H9 (cell line): ENCODE measurements around the gene SCRG1. TPM values are rescaled to one million over a fixed set of nuclear protein-coding genes. Genes with fewer than 3 reads are reported as not detected.

Experiments used
- DNase-seq: peaks from one replicate; pipeline ENCODE4 v3.0.0-alpha.2; 2017
- H2AFZ ChIP-seq: one replicate; pipeline ENCODE4 v1.6.1; 2013; ENCODE audit warnings: mild to moderate bottlenecking, low read length, control low read depth, moderate library complexity
- H2AK5ac ChIP-seq: 2 replicates; pipeline ENCODE4 v1.6.1; 2013; ENCODE audit warnings: low read length, control low read depth, mixed read lengths; ENCODE audit not compliant: insufficient read length
- H2BK120ac ChIP-seq: one replicate; pipeline ENCODE4 v1.6.1; 2013; ENCODE audit warnings: low read depth, mild to moderate bottlenecking, low read length, control low read depth, inconsistent platforms; ENCODE audit not compliant: poor library complexity, severe bottlenecking
- H2BK12ac ChIP-seq: 2 replicates; pipeline ENCODE4 v1.6.1; 2013; ENCODE audit warnings: low read length, control low read depth, mixed read lengths, low read depth; ENCODE audit not compliant: insufficient read length
- H2BK15ac ChIP-seq: 2 replicates; pipeline ENCODE4 v1.6.1; 2013; ENCODE audit warnings: low read depth, low read length, control low read depth
- H2BK20ac ChIP-seq: one replicate; pipeline ENCODE4 v1.6.1; 2013; ENCODE audit warnings: low read depth, mild to moderate bottlenecking, low read length, control low read depth, inconsistent platforms; ENCODE audit not compliant: poor library complexity, severe bottlenecking
- H2BK5ac ChIP-seq: 2 replicates; pipeline ENCODE4 v1.6.1; 2013; ENCODE audit warnings: low read length, control low read depth, mixed read lengths; ENCODE audit not compliant: insufficient read length
- H3K14ac ChIP-seq: 2 replicates; pipeline ENCODE4 v1.6.1; 2013; ENCODE audit warnings: low read length, control low read depth; ENCODE audit not compliant: insufficient read depth
- H3K18ac ChIP-seq: 2 replicates; pipeline ENCODE4 v1.6.1; 2013; ENCODE audit warnings: low read depth, mild to moderate bottlenecking, mixed read lengths, low read length, control low read depth; ENCODE audit not compliant: insufficient read length
- H3K23ac ChIP-seq: 2 replicates; pipeline ENCODE4 v1.6.1; 2013; ENCODE audit warnings: low read length, control low read depth, mixed read lengths, low read depth; ENCODE audit not compliant: insufficient read length
- H3K23me2 ChIP-seq: 2 replicates; pipeline ENCODE4 v1.6.1; 2013; ENCODE audit warnings: low read depth, mild to moderate bottlenecking, mixed read lengths, low read length, control low read depth; ENCODE audit not compliant: insufficient read length, poor library complexity, severe bottlenecking
- H3K27ac ChIP-seq: 2 replicates; pipeline ENCODE4 v1.5.1; 2013; ENCODE audit warnings: low read length, control low read depth, mixed read lengths, low read depth; ENCODE audit not compliant: insufficient read length
- H3K27me3 ChIP-seq: 2 replicates; pipeline ENCODE4 v1.6.1; 2013; ENCODE audit warnings: low read length, control low read depth, inconsistent platforms; ENCODE audit not compliant: insufficient read depth
- H3K4ac ChIP-seq: 2 replicates; pipeline ENCODE4 v1.6.1; 2013; ENCODE audit warnings: low read depth, mild to moderate bottlenecking, control low read depth, inconsistent platforms, low read length, moderate library complexity
- H3K4me1 ChIP-seq: 2 replicates; pipeline ENCODE4 v1.6.1; 2013; ENCODE audit warnings: low read length, control low read depth, inconsistent platforms; ENCODE audit not compliant: insufficient read depth
- H3K4me2 ChIP-seq: 2 replicates; pipeline ENCODE4 v1.6.1; 2013; ENCODE audit warnings: low read length, control low read depth, mixed read lengths; ENCODE audit not compliant: insufficient read length, insufficient read depth
- H3K56ac ChIP-seq: 2 replicates; pipeline ENCODE4 v1.6.1; 2013; ENCODE audit warnings: low read depth, mild to moderate bottlenecking, mixed read lengths, low read length, control low read depth; ENCODE audit not compliant: insufficient read length
- H3K79me1 ChIP-seq: 2 replicates; pipeline ENCODE4 v1.6.1; 2013; ENCODE audit warnings: low read depth, mild to moderate bottlenecking, moderate library complexity, low read length, control low read depth, inconsistent platforms; ENCODE audit not compliant: insufficient read depth, poor library complexity, severe bottlenecking
- H3K79me2 ChIP-seq: 2 replicates; pipeline ENCODE4 v1.6.1; 2013; ENCODE audit warnings: low read length, control low read depth, inconsistent platforms; ENCODE audit not compliant: insufficient read depth
- H3K9ac ChIP-seq: 2 replicates; pipeline ENCODE4 v1.6.1; 2013; ENCODE audit warnings: low read length, control low read depth, mixed read lengths; ENCODE audit not compliant: insufficient read length; ENCODE audit errors: extremely low read depth
- H3K9me3 ChIP-seq: one replicate; pipeline ENCODE4 v1.6.1; 2013; ENCODE audit warnings: low read depth, low read length, inconsistent platforms; ENCODE audit not compliant: control insufficient read depth
- H3T11ph ChIP-seq: one replicate; pipeline ENCODE4 v1.6.1; 2013; ENCODE audit warnings: mild to moderate bottlenecking, low read length, control low read depth, inconsistent platforms
- H4K20me1 ChIP-seq: one replicate; pipeline ENCODE4 v1.6.1; 2013; ENCODE audit not compliant: control insufficient read depth, insufficient read length, insufficient read depth
- H4K5ac ChIP-seq: 2 replicates; pipeline ENCODE4 v1.6.1; 2013; ENCODE audit warnings: low read depth, mild to moderate bottlenecking, mixed read lengths, low read length, control low read depth; ENCODE audit not compliant: insufficient read length
- H4K8ac ChIP-seq: replicated peaks from 2 replicates; pipeline ENCODE4 v1.6.1; 2013; ENCODE audit warnings: low read length, control low read depth, mixed read lengths, low read depth; ENCODE audit not compliant: insufficient read length
- H4K91ac ChIP-seq: 2 replicates; pipeline ENCODE4 v1.6.1; 2013; ENCODE audit warnings: low read depth, mild to moderate bottlenecking, moderate library complexity, mixed read lengths, low read length, control low read depth; ENCODE audit not compliant: insufficient read length
- H3K27ac Mint-ChIP-seq, 3 experiments: 2 replicates in 2 of 3; 3 replicates in 1 of 3; pipeline ENCODE4 v1.8.0; 2020 to 2021; ENCODE audit warnings: mixed read lengths in 3 of 3, mild to moderate bottlenecking in 1 of 3, moderate library complexity in 1 of 3
- H3K27me3 Mint-ChIP-seq: 2 replicates; pipeline ENCODE4 v1.8.0; 2021; ENCODE audit warnings: low read depth, mild to moderate bottlenecking, moderate library complexity, mixed read lengths
- H3K36me3 Mint-ChIP-seq, 3 experiments: 2 replicates in 2 of 3; 3 replicates in 1 of 3; pipeline ENCODE4 v1.8.0; 2020 to 2021; ENCODE audit warnings: low read depth in 3 of 3, mixed read lengths in 3 of 3; ENCODE audit not compliant: insufficient read depth in 1 of 3
- H3K4me1 Mint-ChIP-seq, 2 experiments: 2 replicates each; pipeline ENCODE4 v1.8.0; 2020; ENCODE audit warnings: mixed read lengths in 2 of 2
- H3K4me3 Mint-ChIP-seq, 2 experiments: 2 replicates in 1 of 2; 3 replicates in 1 of 2; pipeline ENCODE4 v1.8.0; 2020 to 2021; ENCODE audit warnings: mild to moderate bottlenecking in 2 of 2, mixed read lengths in 2 of 2, moderate library complexity in 1 of 2
- H3K9me3 Mint-ChIP-seq, 2 experiments: 2 replicates in 1 of 2; 3 replicates in 1 of 2; pipeline ENCODE4 v1.8.0; 2020; ENCODE audit warnings: mild to moderate bottlenecking in 2 of 2, mixed read lengths in 2 of 2, moderate library complexity in 1 of 2
- total RNA-seq: library from RNA; stranded (reverse); gene quantifications from 2 replicates; pipeline ENCODE4 v1.2.1, GENCODE V29; 2021
- TF ChIP-seq, protein P1 (sequence below): fragments of 200-600 bp; sonication (generic); conservative IDR thresholded peaks from 3 replicates; pipeline ENCODE4 v1.8.0; 2021; ENCODE audit warnings: antibody characterized with exemption, mild to moderate bottlenecking

SCRG1 gene
- total RNA-seq, 1 experiment from 2014 or later: not detected

DNA sequence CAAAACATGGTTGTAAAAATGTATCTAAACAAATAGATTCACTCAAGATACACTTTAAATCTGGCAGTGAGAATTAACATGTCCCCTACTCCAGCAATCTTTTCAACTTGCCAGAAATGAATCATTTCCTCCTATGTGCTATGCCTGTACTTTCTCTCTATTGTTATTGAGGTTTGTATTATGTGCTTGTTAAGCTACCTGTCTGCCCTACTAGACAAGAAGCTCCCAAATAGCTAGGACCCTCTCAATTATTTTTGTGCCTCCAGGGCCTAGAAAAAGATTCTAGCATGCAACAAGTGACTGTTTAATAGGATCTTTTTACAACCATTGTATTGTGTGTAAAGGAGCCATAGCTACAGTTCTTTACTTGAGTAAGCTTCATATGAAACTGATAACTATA lies 31.6 kb downstream of the SCRG1 start:
- no peaks in the 10 kb centered on the region for H4K20me1 ChIP-seq
- H2BK20ac ChIP-seq: no peak overlapping the region
- no peak overlapping the region for H3K4me3 Mint-ChIP-seq
- no peak overlapping the region for H2BK15ac ChIP-seq
- no peak overlapping the region for H4K8ac ChIP-seq
- H2AFZ ChIP-seq: no peak overlapping the region
- H3K4me2 ChIP-seq: no peak overlapping the region
- DNase-seq: no peak
- H4K91ac ChIP-seq: no peak overlapping the region
- H3K23me2 ChIP-seq: peaks cover 5% of the 10 kb centered on the region
- no peak overlapping the region for H3K4ac ChIP-seq
- no peak overlapping the region for H3K27ac Mint-ChIP-seq
- no peaks in the 10 kb centered on the region for H3K9me3 ChIP-seq
- no peak overlapping the region for H3K23ac ChIP-seq
- no peaks in the 10 kb centered on the region for H3K27me3 ChIP-seq
- no peaks in the 10 kb centered on the region for H3K27me3 Mint-ChIP-seq
- no peak overlapping the region for H3K56ac ChIP-seq
- TF ChIP-seq, protein P1, sequence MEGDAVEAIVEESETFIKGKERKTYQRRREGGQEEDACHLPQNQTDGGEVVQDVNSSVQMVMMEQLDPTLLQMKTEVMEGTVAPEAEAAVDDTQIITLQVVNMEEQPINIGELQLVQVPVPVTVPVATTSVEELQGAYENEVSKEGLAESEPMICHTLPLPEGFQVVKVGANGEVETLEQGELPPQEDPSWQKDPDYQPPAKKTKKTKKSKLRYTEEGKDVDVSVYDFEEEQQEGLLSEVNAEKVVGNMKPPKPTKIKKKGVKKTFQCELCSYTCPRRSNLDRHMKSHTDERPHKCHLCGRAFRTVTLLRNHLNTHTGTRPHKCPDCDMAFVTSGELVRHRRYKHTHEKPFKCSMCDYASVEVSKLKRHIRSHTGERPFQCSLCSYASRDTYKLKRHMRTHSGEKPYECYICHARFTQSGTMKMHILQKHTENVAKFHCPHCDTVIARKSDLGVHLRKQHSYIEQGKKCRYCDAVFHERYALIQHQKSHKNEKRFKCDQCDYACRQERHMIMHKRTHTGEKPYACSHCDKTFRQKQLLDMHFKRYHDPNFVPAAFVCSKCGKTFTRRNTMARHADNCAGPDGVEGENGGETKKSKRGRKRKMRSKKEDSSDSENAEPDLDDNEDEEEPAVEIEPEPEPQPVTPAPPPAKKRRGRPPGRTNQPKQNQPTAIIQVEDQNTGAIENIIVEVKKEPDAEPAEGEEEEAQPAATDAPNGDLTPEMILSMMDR: no peak
- H3K4me1 ChIP-seq: no peaks in the 10 kb centered on the region
- H2BK5ac ChIP-seq: no peak overlapping the region
- H3K36me3 Mint-ChIP-seq: 0 out of 7 replicates have a peak, but pooled peaks cover 0 to 2% (median 0%) of the 10 kb centered on the region in 3 experiments
- no peak overlapping the region for H3K27ac ChIP-seq
- H3K4me1 Mint-ChIP-seq: peaks cover 7 to 11% of the 10 kb centered on the region in 2 experiments; a peak in 3 of 4 replicates
- H4K5ac ChIP-seq: no peak overlapping the region
- H2AK5ac ChIP-seq: no peak overlapping the region
- H2BK120ac ChIP-seq: no peak overlapping the region
- no peak overlapping the region for H3T11ph ChIP-seq
- H3K14ac ChIP-seq: no peak overlapping the region
- H3K79me1 ChIP-seq: no peaks in the 10 kb centered on the region
- H3K79me2 ChIP-seq: no peaks in the 10 kb centered on the region
- no peak overlapping the region for H3K9ac ChIP-seq
- H3K18ac ChIP-seq: no peak overlapping the region
- no peaks in the 10 kb centered on the region for H3K9me3 Mint-ChIP-seq
- H2BK12ac ChIP-seq: no peak overlapping the region
